Measurements from ENCODE around the gene CENPM.

DNA sequence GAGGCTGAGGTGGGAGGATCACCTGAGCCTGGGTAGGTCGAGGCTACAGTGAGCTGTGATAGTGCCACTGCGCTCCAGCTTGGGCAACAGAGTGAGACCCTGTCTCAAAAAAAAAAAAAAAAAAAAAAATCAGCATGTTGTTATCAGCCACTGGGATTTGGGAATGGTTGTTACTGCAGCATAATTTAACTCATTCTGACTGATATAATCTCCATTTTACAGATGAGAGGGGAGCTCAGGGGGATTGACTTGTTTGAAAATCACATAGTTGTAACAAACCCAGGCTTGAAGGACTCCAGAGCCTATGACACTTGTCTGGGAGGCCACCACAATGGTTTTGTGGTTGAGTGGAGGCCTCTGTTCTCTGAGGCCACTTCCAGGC lies 19.3 kb upstream of the CENPM start:
- TF ChIP-seq CTCF (IDR thresholded peaks at IDR 0.05) (no peak), MXI1 (IDR thresholded peaks at IDR 0.05; ENCODE audit: low read depth, low read length) (no peak)
